ENCODE measurements around the gene PTGDS. TPM values are rescaled to one million over a fixed set of nuclear protein-coding genes. Genes with fewer than 3 reads are reported as not detected.

The PTGDS gene
- total RNA-seq, 3 donors from 2014 or later, result 46.7 to 72.6 (median 48.2) TPM

DNA sequence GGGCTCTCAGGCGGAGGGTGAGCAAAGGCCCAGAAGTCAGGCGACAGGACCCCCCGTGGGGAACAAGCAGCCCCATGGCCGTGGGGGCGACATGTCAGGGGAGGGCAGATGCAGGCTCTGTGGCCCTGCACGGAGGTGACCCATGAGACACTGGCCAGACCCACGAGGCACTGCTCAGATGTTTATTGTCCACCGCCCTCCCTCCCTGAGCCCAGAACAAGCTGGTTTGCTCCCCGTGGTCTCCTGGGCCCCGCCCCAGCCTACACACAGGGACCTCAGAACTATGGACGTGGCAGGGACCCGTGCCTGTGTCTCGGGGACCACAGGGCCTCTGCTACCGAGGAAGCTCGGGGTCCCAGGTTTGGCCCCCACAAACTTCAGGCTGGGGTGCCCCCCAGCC lies 52.7 kb downstream of the PTGDS start:
- Histone ChIP-seq H3K36me3 (no peaks in the 10 kb centered on the region), H3K4me1 (peaks cover 20 to 35% of the 10 kb centered on the region in 2 donors), H3K4me3 (no peak overlapping the region), H3K27ac (no peak overlapping the region), H3K27me3 (no peaks in the 10 kb centered on the region), H3K9me3 (no peaks in the 10 kb centered on the region)
- intact Hi-C loops (cut with DNase I; ENCODE audit: low total_unique reads), result no loop called here
- no peak for DNase-seq (ENCODE audit: low spot score in 2 of 2)
- no peak for TF ChIP-seq CTCF (IDR thresholded peaks at IDR 0.05)
- TF ChIP-seq POLR2AphosphoS5 (IDR thresholded peaks at IDR 0.05), result no peak
- TF ChIP-seq POLR2A (IDR thresholded peaks at IDR 0.05), result no peak

GRCh38 chr9:137030538-137031527 lies 53.5 kb downstream of the PTGDS start:
- intact Hi-C loops (cut with DNase I; ENCODE audit: low total_unique reads), result no loop called here
- TF ChIP-seq POLR2AphosphoS5 (IDR thresholded peaks at IDR 0.05) (no peak), POLR2A (IDR thresholded peaks at IDR 0.05) (no peak), CTCF (IDR thresholded peaks at IDR 0.05) (no peak)
- no peak for DNase-seq (ENCODE audit: low spot score in 2 of 2)
- no peaks in the 10 kb centered on the region for H3K36me3 ChIP-seq
- no peaks in the 10 kb centered on the region for H3K9me3 ChIP-seq
- H3K4me3 ChIP-seq, result no peak overlapping the region
- peaks cover 21 to 31% of the 10 kb centered on the region in 2 donors for H3K4me1 ChIP-seq
- no peak overlapping the region for H3K27ac ChIP-seq
- H3K27me3 ChIP-seq, result no peaks in the 10 kb centered on the region

Other genes with a start within 250 kb of the PTGDS start
- gene LCN10, start 234.6 kb upstream of the PTGDS start, total RNA-seq, result 1 to 10 TPM in 2 of 3 donors, under 1 TPM in 1; 0.73 to 6.9 (median 6.7) TPM
- 10 to 100 TPM in 1 of 3 donors, 1 to 10 TPM in 2; 4.1 to 12.2 (median 9.5) TPM for gene LCN6, start 229.0 kb upstream of the PTGDS start, total RNA-seq
- not detected for gene LCN8, start 219.3 kb upstream of the PTGDS start, total RNA-seq
- gene LCN15, start 213.0 kb upstream of the PTGDS start, total RNA-seq, result not detected
- gene TMEM141, start 186.2 kb upstream of the PTGDS start, total RNA-seq, result 100 to 1,000 TPM in 2 of 3 donors, 10 to 100 TPM in 1; 85.8 to 121 (median 103) TPM
- gene CCDC183, start 181.2 kb upstream of the PTGDS start, total RNA-seq, result 1 to 10 TPM in 2 of 3 donors, under 1 TPM in 1; 0.64 to 5.7 (median 5.6) TPM
- gene RABL6, start 169.6 kb upstream of the PTGDS start, total RNA-seq, result 10 to 100 TPM; 38.2 to 51.5 (median 41.3) TPM
- gene AJM1, start 135.0 kb upstream of the PTGDS start, total RNA-seq, result 1 to 10 TPM; 1.0 to 2.3 (median 1.1) TPM
- gene PHPT1, start 128.1 kb upstream of the PTGDS start, total RNA-seq, result 10 to 100 TPM; 43.2 to 70.8 (median 52.5) TPM
- gene MAMDC4, start 125.2 kb upstream of the PTGDS start, total RNA-seq, result 1 to 10 TPM in 2 of 3 donors, under 1 TPM in 1; 0.64 to 5.6 (median 3.4) TPM
- gene EDF1, start 111.2 kb upstream of the PTGDS start, total RNA-seq, result 100 to 1,000 TPM; 334 to 365 (median 365) TPM
- 1 to 10 TPM; 3.4 to 8.9 (median 8.5) TPM for gene TRAF2, start 91.0 kb upstream of the PTGDS start, total RNA-seq
- 100 to 1,000 TPM; 103 to 183 (median 126) TPM for gene FBXW5, start 32.8 kb upstream of the PTGDS start, total RNA-seq
- gene C8G, start 32.3 kb upstream of the PTGDS start, total RNA-seq, result not detected
- 1 to 10 TPM in 2 of 3 donors, not detected in 1; 1.8 to 5.6 TPM for gene LCN12, start 25.2 kb upstream of the PTGDS start, total RNA-seq
- under 1 TPM in 2 of 3 donors, not detected in 1; 0.16 to 0.29 TPM for gene LCNL1, start 5.5 kb downstream of the PTGDS start, total RNA-seq
- gene PAXX, start 14.9 kb downstream of the PTGDS start, total RNA-seq, result 10 to 100 TPM; 24.6 to 66.2 (median 49.2) TPM
- gene CLIC3, start 19.1 kb downstream of the PTGDS start, total RNA-seq, result 1 to 10 TPM in 1 of 3 donors, under 1 TPM in 1, not detected in 1; 0.32 to 3.5 TPM
- 10 to 100 TPM; 17.0 to 30.6 (median 18.9) TPM for gene ABCA2, start 50.7 kb downstream of the PTGDS start, total RNA-seq
- gene FUT7, start 54.6 kb downstream of the PTGDS start, total RNA-seq, result not detected
- 10 to 100 TPM; 21.9 to 63.9 (median 63.1) TPM for gene NPDC1, start 68.7 kb downstream of the PTGDS start, total RNA-seq
- gene ENTPD2, start 76.6 kb downstream of the PTGDS start, total RNA-seq, result 1 to 10 TPM in 2 of 3 donors, under 1 TPM in 1; 0.16 to 6.7 (median 3.6) TPM
- gene SAPCD2, start 93.1 kb downstream of the PTGDS start, total RNA-seq, result 1 to 10 TPM in 2 of 3 donors, under 1 TPM in 1; 0.96 to 2.9 (median 2.8) TPM
- gene UAP1L1, start 100.0 kb downstream of the PTGDS start, total RNA-seq, result 10 to 100 TPM in 1 of 3 donors, 1 to 10 TPM in 2; 6.7 to 12.0 (median 6.9) TPM
- 10 to 100 TPM; 50.1 to 62.8 (median 50.8) TPM for gene MAN1B1, start 109.5 kb downstream of the PTGDS start, total RNA-seq
- gene DPP7, start 137.2 kb downstream of the PTGDS start, total RNA-seq, result 100 to 1,000 TPM; 115 to 137 (median 132) TPM
- gene GRIN1, start 161.7 kb downstream of the PTGDS start, total RNA-seq, result 1 to 10 TPM in 2 of 3 donors, not detected in 1; 1.3 to 1.9 TPM
- gene LRRC26, start 192.5 kb downstream of the PTGDS start, total RNA-seq, result 1 to 10 TPM in 2 of 3 donors, not detected in 1; 7.8 to 9.2 TPM
- not detected for gene TMEM210, start 194.6 kb downstream of the PTGDS start, total RNA-seq
- 10 to 100 TPM; 32.0 to 35.7 (median 32.9) TPM for gene ANAPC2, start 211.1 kb downstream of the PTGDS start, total RNA-seq
- gene SSNA1, start 211.2 kb downstream of the PTGDS start, total RNA-seq, result 10 to 100 TPM; 75.0 to 92.8 (median 82.7) TPM
- 1 to 10 TPM; 4.0 to 9.2 (median 8.5) TPM for gene TPRN, start 223.2 kb downstream of the PTGDS start, total RNA-seq
- 10 to 100 TPM; 26.5 to 36.6 (median 26.6) TPM for gene TMEM203, start 228.1 kb downstream of the PTGDS start, total RNA-seq
- 1 to 10 TPM; 4.6 to 9.5 (median 7.2) TPM for gene NDOR1, start 228.2 kb downstream of the PTGDS start, total RNA-seq
- gene RNF208, start 244.7 kb downstream of the PTGDS start, total RNA-seq, result 1 to 10 TPM; 1.5 to 2.9 (median 1.8) TPM
- under 1 TPM; 0.29 to 0.66 (median 0.32) TPM for gene CYSRT1, start 247.7 kb downstream of the PTGDS start, total RNA-seq
- gene RNF224, start 250.0 kb downstream of the PTGDS start, total RNA-seq, result under 1 TPM in 1 of 3 donors, not detected in 2; 0.29 TPM

Measured in breast epithelium (tissue), 4 donors.